ENCODE measurements around the gene AIG1.

GRCh38 chr6:143015300-143015706, 45.4 kb upstream of the AIG1 start:
- TF ChIP-seq CTCF (IDR thresholded peaks at IDR 0.05 in 2 of 3, conservative IDR thresholded peaks at IDR 0.05 in 1 of 3; ENCODE audit: borderline replicate concordance in 1 of 3, insufficient read depth in 1 of 3, low read depth in 2 of 3, low read length in 2 of 3) (no peak), TCF7L2 (IDR thresholded peaks at IDR 0.05; ENCODE audit: borderline replicate concordance, extremely low read depth, insufficient read depth, insufficient read length) (no peak)
